NCI-H2081 (cell line): ENCODE data around the gene ENGASE.
A peak's percentile ranks its signal among the peaks of the same experiment; 100 is the strongest.

Source experiments
- DNase-seq, 2 experiments: peaks; one replicate each; lab custom pipeline; 2025; lab: John Stamatoyannopoulos, UW

Gene ENGASE

GRCh38 chr17:79094261-79094660 is 19.6 kb downstream of the ENGASE start:
- no peak for DNase-seq

GRCh38 chr17:79095345-79096055 is 20.9 kb downstream of the ENGASE start:
- DNase-seq, result no peak

GRCh38 chr17:79096477-79096876 is 21.9 kb downstream of the ENGASE start:
- DNase-seq, result no peak

- DNase-seq, result no peak
These were observed 22.8 kb downstream of the ENGASE start for GRCh38 chr17:79097226-79098055.

GRCh38 chr17:79098282-79098867 is 23.8 kb downstream of the ENGASE start:
- DNase-seq, result no peak

GRCh38 chr17:79100405-79100804 is 25.8 kb downstream of the ENGASE start:
- DNase-seq, result no peak

GRCh38 chr17:79101111-79101673 is 26.6 kb downstream of the ENGASE start:
- DNase-seq, result no peak

- no peak for DNase-seq
These were observed 27.6 kb downstream of the ENGASE start for GRCh38 chr17:79102214-79102613.

- DNase-seq, result no peak
These were observed 30.4 kb downstream of the ENGASE start for GRCh38 chr17:79104898-79105600.

- no peak for DNase-seq
These were observed 31.3 kb downstream of the ENGASE start for GRCh38 chr17:79105937-79106336.

- no peak for DNase-seq
These were observed 32.3 kb downstream of the ENGASE start for GRCh38 chr17:79106958-79107357.

- no peak for DNase-seq
These were observed 33.0 kb downstream of the ENGASE start for GRCh38 chr17:79107499-79108231.

- no peak for DNase-seq
These were observed 33.7 kb downstream of the ENGASE start for GRCh38 chr17:79108232-79108850.

GRCh38 chr17:79108870-79109269 is 34.2 kb downstream of the ENGASE start:
- no peak for DNase-seq

- no peak for DNase-seq
These were observed 35.0 kb downstream of the ENGASE start for GRCh38 chr17:79109584-79109983.

GRCh38 chr17:79111097-79111496 is 36.5 kb downstream of the ENGASE start:
- DNase-seq, result no peak

GRCh38 chr17:79112471-79112870 is 37.8 kb downstream of the ENGASE start:
- no peak for DNase-seq

GRCh38 chr17:79113699-79114457 is 39.3 kb downstream of the ENGASE start:
- no peak for DNase-seq

GRCh38 chr17:79114458-79115301 is 40.1 kb downstream of the ENGASE start:
- DNase-seq, result peak; percentile 91 to 97
